ENCODE data around the gene SYNDIG1.

The SYNDIG1 gene

DNA sequence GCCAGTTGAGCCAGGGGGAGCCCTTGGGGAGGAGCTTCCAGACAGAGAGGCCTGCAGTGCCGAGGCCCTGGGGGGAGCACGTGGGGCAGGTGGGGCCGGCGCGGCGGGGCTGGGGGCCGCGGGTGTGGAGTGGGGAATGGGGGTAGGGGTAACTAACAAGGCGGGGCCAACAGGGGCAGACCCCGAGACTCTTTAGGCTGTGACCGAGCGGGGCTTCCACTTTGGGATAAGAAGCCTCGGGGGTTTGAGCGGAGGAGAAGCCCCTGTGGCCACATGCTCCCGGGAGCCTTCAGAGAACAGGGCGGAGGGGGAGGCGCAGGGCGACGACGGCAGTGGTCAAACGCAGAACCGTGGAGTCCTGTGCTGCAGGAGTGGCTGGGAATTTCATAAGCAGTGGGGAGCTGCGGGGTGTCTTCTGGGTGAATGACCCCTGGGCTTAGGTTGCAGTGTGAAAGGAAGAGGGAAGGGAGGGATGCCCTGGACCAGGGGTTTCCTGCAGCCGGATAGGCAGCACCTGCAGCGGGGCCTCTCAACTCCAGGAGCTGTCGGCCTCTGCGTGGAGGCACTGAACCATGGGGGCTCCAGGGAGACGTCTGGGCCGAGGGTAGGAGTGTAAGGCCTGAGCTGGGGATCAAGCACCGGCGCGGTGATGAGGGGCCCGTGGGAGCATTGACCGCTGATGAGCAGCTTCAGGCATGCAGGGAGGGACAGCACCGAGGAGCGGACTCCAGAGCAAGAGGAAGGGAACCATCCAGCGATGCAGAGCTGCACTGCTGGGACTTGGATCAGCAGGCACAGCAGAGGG, 121.0 kb downstream of the SYNDIG1 start:
- no peak overlapping the region for H2BK120ac ChIP-seq (ENCODE audit: low read depth, low read length)
- no CpG with 5 or more reads among the region's 37 CpGs for WGBS (ENCODE audit: extremely low coverage, insufficient coverage, low lambda C conversion rate)
- no peak for DNase-seq

DNA sequence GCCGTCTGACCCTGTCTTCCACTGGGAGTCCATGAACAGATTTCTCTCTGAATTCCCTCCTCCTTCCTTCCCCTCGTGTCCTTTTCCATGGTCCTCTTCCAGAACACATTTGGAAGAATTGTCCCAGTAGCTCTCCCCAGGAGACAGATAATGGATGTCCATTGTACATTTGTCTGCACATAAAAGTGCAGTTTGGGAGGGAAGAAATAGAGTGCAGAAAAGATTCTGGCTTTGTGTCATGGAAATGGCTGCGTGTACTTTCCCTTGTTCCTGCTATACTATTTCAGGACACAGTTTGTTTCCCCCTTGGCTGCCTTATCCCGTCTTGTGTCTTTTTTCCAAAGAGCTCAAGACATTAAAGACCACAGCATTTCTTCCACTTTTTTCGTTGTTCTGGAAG, 127.6 kb downstream of the SYNDIG1 start:
- WGBS (ENCODE audit: extremely low coverage, insufficient coverage, low lambda C conversion rate): no CpG with 5 or more reads among the region's 5 CpGs
- H4K8ac ChIP-seq (ENCODE audit: low read depth, low read length): no peak overlapping the region
- H3K79me2 ChIP-seq (ENCODE audit: control insufficient read depth, insufficient read depth, low read length): no peaks in the 10 kb centered on the region
- H2BK5ac ChIP-seq (ENCODE audit: low read length): no peak overlapping the region
- DNase-seq: no peak
- no peak overlapping the region for H3K9ac ChIP-seq (ENCODE audit: low read length)
- no peak overlapping the region for H3K27ac ChIP-seq (ENCODE audit: low read depth, low read length)
- no peaks in the 10 kb centered on the region for H3K27me3 ChIP-seq (ENCODE audit: insufficient read depth, low read length, poor library complexity)
- no peak overlapping the region for H3K23ac ChIP-seq (ENCODE audit: low read length)
- H3K56ac ChIP-seq (ENCODE audit: low read length): no peak overlapping the region
- H3K4me3 ChIP-seq (ENCODE audit: low read length): no peak overlapping the region
- H3K4me1 ChIP-seq (ENCODE audit: control insufficient read depth, low read depth, low read length): no peaks in the 10 kb centered on the region
- no peak overlapping the region for H4K5ac ChIP-seq (ENCODE audit: low read length)
- no peaks in the 10 kb centered on the region for H3K36me3 ChIP-seq (ENCODE audit: control insufficient read depth, insufficient read depth, low read length)
- H3K4ac ChIP-seq (ENCODE audit: low read depth, low read length): no peak overlapping the region
- H2BK120ac ChIP-seq (ENCODE audit: low read depth, low read length): no peak overlapping the region
- no peak overlapping the region for H3K4me2 ChIP-seq (ENCODE audit: low read length)
- no peak overlapping the region for H3K18ac ChIP-seq (ENCODE audit: low read length)
- H3K79me1 ChIP-seq (ENCODE audit: low read length): no peaks in the 10 kb centered on the region
- no peak overlapping the region for H2AK5ac ChIP-seq (ENCODE audit: low read length)
- no peak overlapping the region for H2BK15ac ChIP-seq (replicated peaks; ENCODE audit: low read depth)

More for the DNA sequence above, 121.0 kb downstream of the SYNDIG1 start:
- H4K5ac ChIP-seq (ENCODE audit: low read length): no peak overlapping the region
- H3K4me1 ChIP-seq (ENCODE audit: control insufficient read depth, low read depth, low read length): no peaks in the 10 kb centered on the region
- no peak overlapping the region for H3K4me3 ChIP-seq (ENCODE audit: low read length)
- H3K79me2 ChIP-seq (ENCODE audit: control insufficient read depth, insufficient read depth, low read length): no peaks in the 10 kb centered on the region
- H3K79me1 ChIP-seq (ENCODE audit: low read length): no peaks in the 10 kb centered on the region
- no peak overlapping the region for H3K9ac ChIP-seq (ENCODE audit: low read length)
- H3K27ac ChIP-seq (ENCODE audit: low read depth, low read length): no peak overlapping the region
- no peak overlapping the region for H3K4me2 ChIP-seq (ENCODE audit: low read length)
- H3K18ac ChIP-seq (ENCODE audit: low read length): no peak overlapping the region
- no peak overlapping the region for H2AK5ac ChIP-seq (ENCODE audit: low read length)
- H3K36me3 ChIP-seq (ENCODE audit: control insufficient read depth, insufficient read depth, low read length): no peaks in the 10 kb centered on the region
- no peak overlapping the region for H2BK5ac ChIP-seq (ENCODE audit: low read length)
- H3K23ac ChIP-seq (ENCODE audit: low read length): no peak overlapping the region
- no peaks in the 10 kb centered on the region for H3K27me3 ChIP-seq (ENCODE audit: insufficient read depth, low read length, poor library complexity)
- H3K56ac ChIP-seq (ENCODE audit: low read length): no peak overlapping the region
- H2BK15ac ChIP-seq (replicated peaks; ENCODE audit: low read depth): no peak overlapping the region
- H3K4ac ChIP-seq (ENCODE audit: low read depth, low read length): no peak overlapping the region
- no peak overlapping the region for H4K8ac ChIP-seq (ENCODE audit: low read depth, low read length)

DNA sequence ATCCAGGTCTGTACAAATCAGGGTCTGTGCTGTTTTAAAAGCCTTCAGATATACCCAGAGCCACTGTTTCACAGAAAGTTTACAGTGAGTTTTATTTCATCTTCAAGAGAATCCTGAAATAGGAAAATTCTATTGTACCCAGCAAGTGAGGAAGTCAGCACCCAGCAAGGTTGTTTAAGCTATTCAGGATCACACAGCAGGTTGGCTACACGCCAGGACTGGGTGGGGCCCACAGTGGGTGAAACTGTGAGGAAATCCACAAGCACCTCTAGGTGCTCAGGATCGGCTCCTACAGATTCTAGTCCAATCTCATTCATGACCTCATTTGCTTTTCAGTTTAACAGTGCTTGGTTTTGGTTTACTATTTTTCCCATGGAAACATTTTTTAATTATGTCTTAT, 128.9 kb downstream of the SYNDIG1 start:
- Histone ChIP-seq H3K27ac (ENCODE audit: low read depth, low read length) (no peak overlapping the region), H3K4me3 (ENCODE audit: low read length) (no peak overlapping the region), H3K56ac (ENCODE audit: low read length) (no peak overlapping the region), H3K36me3 (ENCODE audit: control insufficient read depth, insufficient read depth, low read length) (no peaks in the 10 kb centered on the region), H2BK5ac (ENCODE audit: low read length) (no peak overlapping the region), H3K4me1 (ENCODE audit: control insufficient read depth, low read depth, low read length) (no peaks in the 10 kb centered on the region), H3K4me2 (ENCODE audit: low read length) (no peak overlapping the region), H3K79me1 (ENCODE audit: low read length) (no peaks in the 10 kb centered on the region), H3K23ac (ENCODE audit: low read length) (no peak overlapping the region), H2BK15ac (replicated peaks; ENCODE audit: low read depth) (no peak overlapping the region), H3K18ac (ENCODE audit: low read length) (no peak overlapping the region), H2BK120ac (ENCODE audit: low read depth, low read length) (no peak overlapping the region), H3K9ac (ENCODE audit: low read length) (no peak overlapping the region), H3K27me3 (ENCODE audit: insufficient read depth, low read length, poor library complexity) (no peaks in the 10 kb centered on the region), H3K4ac (ENCODE audit: low read depth, low read length) (no peak overlapping the region), H4K5ac (ENCODE audit: low read length) (no peak overlapping the region), H4K8ac (ENCODE audit: low read depth, low read length) (no peak overlapping the region), H3K79me2 (ENCODE audit: control insufficient read depth, insufficient read depth, low read length) (no peaks in the 10 kb centered on the region), H2AK5ac (ENCODE audit: low read length) (no peak overlapping the region)
- WGBS (ENCODE audit: extremely low coverage, insufficient coverage, low lambda C conversion rate): no CpG with 5 or more reads among the region's 2 CpGs
- DNase-seq: no peak

DNA sequence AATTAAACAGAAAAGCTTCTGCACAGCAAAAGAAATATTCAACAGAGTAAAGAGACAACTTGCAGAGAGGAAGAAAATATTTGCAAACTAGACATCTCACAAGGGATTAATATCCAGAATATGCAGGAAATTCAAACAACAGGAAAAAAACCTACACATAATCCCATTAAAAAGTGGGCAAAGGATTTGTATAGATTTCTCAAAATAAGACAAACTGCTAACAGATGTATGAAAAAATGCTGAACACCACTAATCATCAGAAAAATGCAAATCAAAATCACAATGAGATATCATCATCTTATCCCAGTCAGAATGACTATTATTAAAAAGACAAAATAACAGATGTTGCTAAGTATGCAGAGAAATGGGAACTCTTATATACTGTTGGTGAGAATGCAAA, 129.6 kb downstream of the SYNDIG1 start:
- Histone ChIP-seq H3K27me3 (ENCODE audit: insufficient read depth, low read length, poor library complexity) (no peaks in the 10 kb centered on the region), H3K4me2 (ENCODE audit: low read length) (no peak overlapping the region), H3K79me1 (ENCODE audit: low read length) (no peaks in the 10 kb centered on the region), H2BK5ac (ENCODE audit: low read length) (no peak overlapping the region), H3K18ac (ENCODE audit: low read length) (no peak overlapping the region), H3K23ac (ENCODE audit: low read length) (no peak overlapping the region), H2BK15ac (replicated peaks; ENCODE audit: low read depth) (no peak overlapping the region), H3K27ac (ENCODE audit: low read depth, low read length) (no peak overlapping the region), H3K9ac (ENCODE audit: low read length) (no peak overlapping the region), H3K79me2 (ENCODE audit: control insufficient read depth, insufficient read depth, low read length) (no peaks in the 10 kb centered on the region), H3K56ac (ENCODE audit: low read length) (no peak overlapping the region), H4K8ac (ENCODE audit: low read depth, low read length) (no peak overlapping the region), H2BK120ac (ENCODE audit: low read depth, low read length) (no peak overlapping the region), H3K4me1 (ENCODE audit: control insufficient read depth, low read depth, low read length) (no peaks in the 10 kb centered on the region), H4K5ac (ENCODE audit: low read length) (no peak overlapping the region), H3K4me3 (ENCODE audit: low read length) (no peak overlapping the region), H3K4ac (ENCODE audit: low read depth, low read length) (no peak overlapping the region), H3K36me3 (ENCODE audit: control insufficient read depth, insufficient read depth, low read length) (no peaks in the 10 kb centered on the region), H2AK5ac (ENCODE audit: low read length) (no peak overlapping the region)
- DNase-seq: no peak

DNA sequence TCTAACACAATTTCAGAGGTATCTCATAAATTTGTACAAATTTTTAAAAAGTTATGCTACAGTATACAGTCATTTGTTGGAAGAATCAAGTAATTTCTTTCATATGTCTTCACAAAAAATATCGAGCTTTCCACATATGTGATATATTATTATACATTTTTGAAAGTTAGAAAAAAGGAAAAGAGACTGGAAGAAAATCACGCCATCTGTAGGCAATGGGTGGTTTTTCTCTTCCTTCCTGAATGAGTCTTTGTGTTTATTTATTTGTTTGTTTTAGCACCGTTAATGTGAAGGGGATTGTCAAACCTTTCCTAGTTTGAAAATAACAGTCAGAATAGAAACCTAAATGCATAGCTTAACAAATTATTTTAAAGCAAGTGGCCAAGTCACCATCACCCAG, 130.6 kb downstream of the SYNDIG1 start:
- H3K56ac ChIP-seq (ENCODE audit: low read length): no peak overlapping the region
- H2BK5ac ChIP-seq (ENCODE audit: low read length): no peak overlapping the region
- no peak overlapping the region for H3K27ac ChIP-seq (ENCODE audit: low read depth, low read length)
- H3K4ac ChIP-seq (ENCODE audit: low read depth, low read length): no peak overlapping the region
- H3K27me3 ChIP-seq (ENCODE audit: insufficient read depth, low read length, poor library complexity): no peaks in the 10 kb centered on the region
- H3K4me2 ChIP-seq (ENCODE audit: low read length): no peak overlapping the region
- no peak overlapping the region for H4K5ac ChIP-seq (ENCODE audit: low read length)
- no peak overlapping the region for H3K18ac ChIP-seq (ENCODE audit: low read length)
- H2BK15ac ChIP-seq (replicated peaks; ENCODE audit: low read depth): no peak overlapping the region
- H3K9ac ChIP-seq (ENCODE audit: low read length): no peak overlapping the region
- no peaks in the 10 kb centered on the region for H3K79me2 ChIP-seq (ENCODE audit: control insufficient read depth, insufficient read depth, low read length)
- no peaks in the 10 kb centered on the region for H3K36me3 ChIP-seq (ENCODE audit: control insufficient read depth, insufficient read depth, low read length)
- H4K8ac ChIP-seq (ENCODE audit: low read depth, low read length): no peak overlapping the region
- H3K23ac ChIP-seq (ENCODE audit: low read length): no peak overlapping the region
- no peak for DNase-seq
- no peak overlapping the region for H2BK120ac ChIP-seq (ENCODE audit: low read depth, low read length)
- H2AK5ac ChIP-seq (ENCODE audit: low read length): no peak overlapping the region
- no peaks in the 10 kb centered on the region for H3K4me1 ChIP-seq (ENCODE audit: control insufficient read depth, low read depth, low read length)
- H3K4me3 ChIP-seq (ENCODE audit: low read length): no peak overlapping the region
- WGBS (ENCODE audit: extremely low coverage, insufficient coverage, low lambda C conversion rate): no CpG with 5 or more reads among the region's 3 CpGs
- no peaks in the 10 kb centered on the region for H3K79me1 ChIP-seq (ENCODE audit: low read length)

DNA sequence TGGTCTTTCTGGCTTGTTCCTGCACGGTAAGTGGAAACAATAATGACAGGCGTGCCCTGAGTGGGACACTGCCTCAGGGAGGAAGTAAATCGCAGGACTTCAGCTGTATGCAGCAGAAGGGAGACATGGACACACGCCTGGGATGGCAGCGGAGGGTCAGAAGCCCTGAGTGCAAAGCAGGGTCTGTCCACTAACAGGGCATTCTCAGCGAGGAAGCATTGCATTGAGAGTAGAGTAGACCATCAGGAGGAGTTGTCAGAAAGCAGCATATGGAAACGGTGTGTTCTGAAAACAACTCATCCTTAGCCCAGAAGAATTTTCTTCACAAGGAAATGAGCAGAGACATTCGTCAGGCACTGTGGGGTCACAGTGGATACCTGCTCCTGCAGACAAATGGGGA, 134.0 kb downstream of the SYNDIG1 start:
- H2BK5ac ChIP-seq (ENCODE audit: low read length): no peak overlapping the region
- H3K79me2 ChIP-seq (ENCODE audit: control insufficient read depth, insufficient read depth, low read length): no peaks in the 10 kb centered on the region
- H4K8ac ChIP-seq (ENCODE audit: low read depth, low read length): no peak overlapping the region
- H3K4me3 ChIP-seq (ENCODE audit: low read length): no peak overlapping the region
- no peaks in the 10 kb centered on the region for H3K27me3 ChIP-seq (ENCODE audit: insufficient read depth, low read length, poor library complexity)
- no peak overlapping the region for H2BK120ac ChIP-seq (ENCODE audit: low read depth, low read length)
- no peak for DNase-seq
- no peak overlapping the region for H3K23ac ChIP-seq (ENCODE audit: low read length)
- H3K4ac ChIP-seq (ENCODE audit: low read depth, low read length): no peak overlapping the region
- no peak overlapping the region for H4K5ac ChIP-seq (ENCODE audit: low read length)
- H3K27ac ChIP-seq (ENCODE audit: low read depth, low read length): no peak overlapping the region
- no peaks in the 10 kb centered on the region for H3K79me1 ChIP-seq (ENCODE audit: low read length)
- no peak overlapping the region for H3K18ac ChIP-seq (ENCODE audit: low read length)
- no peak overlapping the region for H3K56ac ChIP-seq (ENCODE audit: low read length)
- H3K4me2 ChIP-seq (ENCODE audit: low read length): no peak overlapping the region
- H3K36me3 ChIP-seq (ENCODE audit: control insufficient read depth, insufficient read depth, low read length): no peaks in the 10 kb centered on the region
- H3K9ac ChIP-seq (ENCODE audit: low read length): no peak overlapping the region
- no CpG with 5 or more reads among the region's 8 CpGs for WGBS (ENCODE audit: extremely low coverage, insufficient coverage, low lambda C conversion rate)
- H2AK5ac ChIP-seq (ENCODE audit: low read length): no peak overlapping the region
- H3K4me1 ChIP-seq (ENCODE audit: control insufficient read depth, low read depth, low read length): no peaks in the 10 kb centered on the region
- H2BK15ac ChIP-seq (replicated peaks; ENCODE audit: low read depth): no peak overlapping the region

Data from mesendoderm (in vitro differentiated cells).